IMR-90 (cell line): ENCODE data around the gene SAAL1. TPM values are rescaled to one million over a fixed set of nuclear protein-coding genes. Genes with fewer than 3 reads are reported as not detected.

Experiments
- ATAC-seq: fragments of 200-7000 bp; cut with Tn5 transposase; 2 replicates; pipeline ENCODE4 v1.9.1; 2020; ENCODE audit warnings: low read depth, mild to moderate bottlenecking, moderate library complexity
- BruUV-seq: library from RNA; stranded (reverse); fragments of 400-500 nt; replicated peaks from 2 replicates; lab custom pipeline; 2021; lab: Mats Ljungman, UMichigan
- CTCF ChIA-PET: fragments of 300-600 bp; formaldehyde crosslinking; extraction: SDS; loops from one replicate; lab custom pipeline; 2021; ENCODE audit warnings: antibody characterized with exemption; lab: Yijun Ruan, JAX
- POLR2A ChIA-PET: fragments of 300-600 bp; sonication (Branson Sonifier 250); formaldehyde crosslinking; loops from one replicate; lab custom pipeline; 2022; ENCODE audit warnings: antibody characterized with exemption; ENCODE audit not compliant: unreplicated experiment; lab: Charles Lee
- DNase-seq: peaks from one replicate; pipeline ENCODE4 v3.0.0; 2013
- H2AFZ ChIP-seq: replicated peaks from 2 replicates; pipeline ENCODE3; 2013; ENCODE audit warnings: low read length, mild to moderate bottlenecking; ENCODE audit not compliant: poor library complexity
- H2AK5ac ChIP-seq: 2 replicates; pipeline ENCODE4 v1.6.1; 2013; ENCODE audit warnings: low read depth, low read length, inconsistent platforms
- H2AK9ac ChIP-seq: replicated peaks from 2 replicates; pipeline ENCODE3; 2013; ENCODE audit warnings: mild to moderate bottlenecking, low read depth, low read length, moderate library complexity; ENCODE audit not compliant: poor library complexity
- H2BK120ac ChIP-seq: 2 replicates; pipeline ENCODE4 v1.6.1; 2013; ENCODE audit warnings: low read depth, low read length, inconsistent platforms
- H2BK15ac ChIP-seq: 3 replicates; pipeline ENCODE4 v1.6.1; 2013; ENCODE audit warnings: low read depth, low read length, inconsistent platforms
- H2BK20ac ChIP-seq: 2 replicates; pipeline ENCODE4 v1.6.1; 2013; ENCODE audit warnings: low read depth, mild to moderate bottlenecking, inconsistent platforms, low read length, moderate library complexity
- H2BK5ac ChIP-seq: 2 replicates; pipeline ENCODE4 v1.6.1; 2013; ENCODE audit warnings: mild to moderate bottlenecking, low read depth, low read length, inconsistent platforms; ENCODE audit not compliant: poor library complexity, severe bottlenecking
- H3K14ac ChIP-seq: replicated peaks from 2 replicates; pipeline ENCODE4 v1.6.1; 2013; ENCODE audit warnings: low read depth, low read length, inconsistent platforms
- H3K18ac ChIP-seq: 2 replicates; pipeline ENCODE4 v1.6.1; 2013; ENCODE audit warnings: low read depth, low read length, control low read depth
- H3K23ac ChIP-seq: 2 replicates; pipeline ENCODE4 v1.6.1; 2013; ENCODE audit warnings: low read depth, low read length, inconsistent platforms
- H3K27ac ChIP-seq: 2 replicates; pipeline ENCODE4 v1.5.1; 2013; ENCODE audit warnings: mild to moderate bottlenecking, control low read depth, low read length; ENCODE audit not compliant: insufficient read depth
- H3K27me3 ChIP-seq: 2 replicates; pipeline ENCODE4 v1.6.1; 2013; ENCODE audit warnings: low read length; ENCODE audit not compliant: control insufficient read depth, insufficient read depth
- H3K36me3 ChIP-seq: 2 replicates; pipeline ENCODE4 v1.6.1; 2013; ENCODE audit warnings: low read length, mixed read lengths; ENCODE audit not compliant: control insufficient read depth, insufficient read depth
- H3K4ac ChIP-seq: 2 replicates; pipeline ENCODE4 v1.6.1; 2013; ENCODE audit warnings: low read depth, low read length, inconsistent platforms
- H3K4me1 ChIP-seq: 2 replicates; pipeline ENCODE4 v1.6.1; 2013; ENCODE audit warnings: low read length, mixed read lengths; ENCODE audit not compliant: control insufficient read depth, insufficient read depth
- H3K4me2 ChIP-seq: 2 replicates; pipeline ENCODE4 v1.6.1; 2013; ENCODE audit warnings: low read depth, mild to moderate bottlenecking, control low read depth, low read length, moderate library complexity
- H3K4me3 ChIP-seq: 2 replicates; pipeline ENCODE4 v1.5.1; 2013; ENCODE audit warnings: low read depth, mild to moderate bottlenecking, control low read depth, low read length, moderate library complexity; ENCODE audit not compliant: insufficient read depth
- H3K56ac ChIP-seq: 2 replicates; pipeline ENCODE4 v1.6.1; 2013; ENCODE audit warnings: low read length, inconsistent platforms; ENCODE audit not compliant: insufficient read depth; ENCODE audit errors: extremely low read depth
- H3K79me1 ChIP-seq, 2 experiments: 2 replicates each; pipeline ENCODE4 v1.6.1; 2013; ENCODE audit warnings: low read length in 2 of 2, inconsistent platforms in 1 of 2, low read depth in 1 of 2
- H3K9ac ChIP-seq: 2 replicates; pipeline ENCODE4 v1.6.1; 2013; ENCODE audit warnings: low read depth, low read length, control low read depth
- H3K9me1 ChIP-seq: 2 replicates; pipeline ENCODE4 v1.6.1; 2013; ENCODE audit warnings: low read length, inconsistent platforms; ENCODE audit not compliant: insufficient read depth
- H3K9me3 ChIP-seq: 2 replicates; pipeline ENCODE4 v1.6.1; 2013; ENCODE audit warnings: low read length; ENCODE audit not compliant: control insufficient read depth, insufficient read depth
- H4K20me1 ChIP-seq: 2 replicates; pipeline ENCODE4 v1.6.1; 2013; ENCODE audit warnings: low read length, inconsistent platforms; ENCODE audit not compliant: insufficient read depth
- H4K5ac ChIP-seq: 2 replicates; pipeline ENCODE4 v1.6.1; 2013; ENCODE audit warnings: mild to moderate bottlenecking, low read depth, low read length, control low read depth
- H4K8ac ChIP-seq, 2 experiments: 2 replicates each; pipeline ENCODE4 v1.6.1; 2013; ENCODE audit warnings: low read depth in 2 of 2, low read length in 2 of 2, control low read depth in 1 of 2, inconsistent platforms in 1 of 2
- H4K91ac ChIP-seq: 2 replicates; pipeline ENCODE4 v1.6.1; 2013; ENCODE audit warnings: low read depth, low read length, inconsistent platforms; ENCODE audit not compliant: insufficient read depth
- BHLHE40 ChIP-seq: fragments of 150-350 bp; IDR thresholded peaks from 2 replicates; pipeline ENCODE4 v1.6.1; 2016; ENCODE audit warnings: mild to moderate bottlenecking, low read depth, low read length
- CEBPB ChIP-seq: IDR thresholded peaks from 2 replicates; pipeline ENCODE4 v1.6.1; 2012; ENCODE audit warnings: low read depth, low read length, improper control_type of control experiment
- FOS ChIP-seq: fragments of 150-350 bp; IDR thresholded peaks from 2 replicates; pipeline ENCODE4 v1.6.1; 2016; ENCODE audit warnings: low read depth, low read length
- POLR2A ChIP-seq: IDR thresholded peaks from 2 replicates; pipeline ENCODE4 v1.6.1; 2012; ENCODE audit warnings: mild to moderate bottlenecking, low read depth, low read length
- SMC3 ChIP-seq: fragments of 150-350 bp; IDR thresholded peaks from 2 replicates; pipeline ENCODE4 v1.6.1; 2016; ENCODE audit warnings: low read depth, mild to moderate bottlenecking, antibody characterized with exemption, low read length, moderate library complexity
- WGBS, 2 experiments: methylation state at CpG; one replicate each; pipeline versions ENCODE4 v1.1.5 to v1.1.7; 2013; ENCODE audit warnings: missing lambda C conversion rate in 2 of 2; ENCODE audit not compliant: insufficient read length in 1 of 2; ENCODE audit errors: extremely low coverage in 2 of 2; 5-methylcytosine and 5-hydroxymethylcytosine counted together
- dilution Hi-C: fragments of 300-500 bp; cut with HindIII; formaldehyde crosslinking; loops from one replicate; pipeline ENCODE4 v1.14.3; 2018; ENCODE audit warnings: low sequenced_read_pairs; ENCODE audit not compliant: unreplicated experiment
- in situ Hi-C: fragments of 300-500 bp; cut with MboI; formaldehyde crosslinking; loops from 3 replicates; pipeline ENCODE4 v1.14.3; 2019; ENCODE audit warnings: low sequenced_read_pairs, inconsistent platforms, mixed read lengths
- intact Hi-C: fragments of 100-400 bp; cut with micrococcal nuclease; formaldehyde crosslinking; loops from 2 replicates; pipeline ENCODE4 v1.10.0; 2022
- polyA plus RNA-seq, 3 experiments: library from polyadenylated mRNA; depleted of rRNA; stranded (reverse); fragments of >200 nt; gene quantifications; 2 replicates each; pipeline ENCODE4 v1.2.3, GENCODE V29; 2012; ENCODE audit warnings: low replicate concordance in 1 of 3
- total RNA-seq: library from RNA; depleted of rRNA; stranded (reverse); fragments of >200 nt; gene quantifications from 2 replicates; pipeline ENCODE4 v1.2.3, GENCODE V29; 2012
- TF ChIP-seq, protein P1 (sequence below): fragments of 150-350 bp; IDR thresholded peaks from 2 replicates; pipeline ENCODE4 v1.6.1; 2016; ENCODE audit warnings: low read depth, mild to moderate bottlenecking, low read length, moderate library complexity, borderline replicate concordance
- TF ChIP-seq, protein P2 (sequence below): fragments of 150-350 bp; IDR thresholded peaks from 2 replicates; pipeline ENCODE4 v1.6.1; 2017; ENCODE audit warnings: mild to moderate bottlenecking, antibody characterized with exemption, low read length, low read depth

SAAL1 gene
- total and polyA plus RNA-seq, 2 of the 4 experiments (the other 2 are of a cell fraction): 12.5 to 12.8 TPM

DNA sequence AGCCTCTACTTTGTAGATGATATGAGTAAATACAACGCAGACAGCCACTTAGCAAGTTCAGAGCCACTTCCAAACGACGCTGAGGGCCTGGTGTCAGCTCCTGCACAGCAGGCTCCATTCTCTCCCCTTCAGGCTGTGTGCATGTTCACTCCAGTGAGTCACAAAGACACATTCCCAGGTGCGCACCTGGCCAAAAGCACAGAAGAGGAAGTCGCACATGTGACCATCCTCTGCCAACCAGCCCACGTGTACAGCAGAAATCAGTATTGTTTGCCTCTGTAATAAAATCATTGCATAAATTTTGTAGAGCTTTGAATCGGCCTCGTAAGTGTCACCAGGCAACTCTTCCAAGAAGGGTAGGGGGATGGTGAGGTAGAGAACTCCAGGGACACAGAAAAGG lies 40.3 kb downstream of the SAAL1 start:
- Histone ChIP-seq H3K18ac (no peak overlapping the region), H3K9ac (no peak overlapping the region), H2AK9ac (no peak overlapping the region), H2BK20ac (no peak overlapping the region), H2AFZ (no peak overlapping the region), H3K23ac (no peak overlapping the region), H3K79me1 (no peaks in the 10 kb centered on the region), H3K36me3 (no peaks in the 10 kb centered on the region), H2AK5ac (no peak overlapping the region), H3K27me3 (no peaks in the 10 kb centered on the region), H3K14ac (no peak overlapping the region), H3K9me3 (no peaks in the 10 kb centered on the region), H2BK120ac (no peak overlapping the region), H4K5ac (no peak overlapping the region), H4K8ac (no peak overlapping the region), H2BK15ac (no peak overlapping the region), H3K4ac (no peak overlapping the region), H3K56ac (no peak overlapping the region), H3K4me3 (no peak overlapping the region), H3K4me2 (no peak overlapping the region), H4K20me1 (no peaks in the 10 kb centered on the region), H3K9me1 (no peaks in the 10 kb centered on the region), H2BK5ac (no peak overlapping the region), H3K4me1 (peaks cover 2% of the 10 kb centered on the region; the same call in 1 of the 2 replicates), H4K91ac (no peak overlapping the region), H3K27ac (no peak overlapping the region)
- ATAC-seq: no peak
- WGBS, 2 experiments: 94% methylated on average over 3 of the region's 8 CpGs; no CpG with 5 or more reads in 1 of the 2 experiments
- dilution Hi-C loops: no loop called here
- POLR2A ChIA-PET: no interaction called here
- BruUV-seq: no TSS peak
- intact Hi-C loops: no loop called here
- CTCF ChIA-PET: no interaction called here
- in situ Hi-C loops: no loop called here
- no peak for DNase-seq
- TF ChIP-seq BHLHE40 (no peak), CEBPB (no peak), SMC3 (no peak), POLR2A (no peak), FOS (no peak)
- TF ChIP-seq, protein P1, sequence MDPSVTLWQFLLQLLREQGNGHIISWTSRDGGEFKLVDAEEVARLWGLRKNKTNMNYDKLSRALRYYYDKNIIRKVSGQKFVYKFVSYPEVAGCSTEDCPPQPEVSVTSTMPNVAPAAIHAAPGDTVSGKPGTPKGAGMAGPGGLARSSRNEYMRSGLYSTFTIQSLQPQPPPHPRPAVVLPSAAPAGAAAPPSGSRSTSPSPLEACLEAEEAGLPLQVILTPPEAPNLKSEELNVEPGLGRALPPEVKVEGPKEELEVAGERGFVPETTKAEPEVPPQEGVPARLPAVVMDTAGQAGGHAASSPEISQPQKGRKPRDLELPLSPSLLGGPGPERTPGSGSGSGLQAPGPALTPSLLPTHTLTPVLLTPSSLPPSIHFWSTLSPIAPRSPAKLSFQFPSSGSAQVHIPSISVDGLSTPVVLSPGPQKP: no peak
- TF ChIP-seq, protein P2, sequence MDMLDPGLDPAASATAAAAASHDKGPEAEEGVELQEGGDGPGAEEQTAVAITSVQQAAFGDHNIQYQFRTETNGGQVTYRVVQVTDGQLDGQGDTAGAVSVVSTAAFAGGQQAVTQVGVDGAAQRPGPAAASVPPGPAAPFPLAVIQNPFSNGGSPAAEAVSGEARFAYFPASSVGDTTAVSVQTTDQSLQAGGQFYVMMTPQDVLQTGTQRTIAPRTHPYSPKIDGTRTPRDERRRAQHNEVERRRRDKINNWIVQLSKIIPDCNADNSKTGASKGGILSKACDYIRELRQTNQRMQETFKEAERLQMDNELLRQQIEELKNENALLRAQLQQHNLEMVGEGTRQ: no peak
